Fibroblast of villous mesenchyme (primary cell): ENCODE data around the gene MBIP. TPM values are rescaled to one million over a fixed set of nuclear protein-coding genes. Genes with fewer than 3 reads are reported as not detected.

Experiments used
- DNase-seq: peaks from one replicate; pipeline ENCODE4 v3.0.0-alpha.2; 2010; ENCODE audit warnings: low read depth
- H3K4me3 ChIP-seq: 2 replicates; pipeline ENCODE4 v1.5.1; 2011; ENCODE audit warnings: low read depth, mild to moderate bottlenecking, low read length
- CTCF ChIP-seq: IDR thresholded peaks from 2 replicates; pipeline ENCODE4 v1.5.1; 2012; ENCODE audit warnings: low read depth, mild to moderate bottlenecking, low read length; ENCODE audit not compliant: insufficient read depth
- total RNA-seq: library from RNA; depleted of rRNA; stranded (reverse); fragments of >200 nt; gene quantifications from 2 replicates; pipeline ENCODE4 v1.2.3, GENCODE V29; 2012

Gene MBIP
- total RNA-seq, 1 donor: 18.1 TPM

DNA sequence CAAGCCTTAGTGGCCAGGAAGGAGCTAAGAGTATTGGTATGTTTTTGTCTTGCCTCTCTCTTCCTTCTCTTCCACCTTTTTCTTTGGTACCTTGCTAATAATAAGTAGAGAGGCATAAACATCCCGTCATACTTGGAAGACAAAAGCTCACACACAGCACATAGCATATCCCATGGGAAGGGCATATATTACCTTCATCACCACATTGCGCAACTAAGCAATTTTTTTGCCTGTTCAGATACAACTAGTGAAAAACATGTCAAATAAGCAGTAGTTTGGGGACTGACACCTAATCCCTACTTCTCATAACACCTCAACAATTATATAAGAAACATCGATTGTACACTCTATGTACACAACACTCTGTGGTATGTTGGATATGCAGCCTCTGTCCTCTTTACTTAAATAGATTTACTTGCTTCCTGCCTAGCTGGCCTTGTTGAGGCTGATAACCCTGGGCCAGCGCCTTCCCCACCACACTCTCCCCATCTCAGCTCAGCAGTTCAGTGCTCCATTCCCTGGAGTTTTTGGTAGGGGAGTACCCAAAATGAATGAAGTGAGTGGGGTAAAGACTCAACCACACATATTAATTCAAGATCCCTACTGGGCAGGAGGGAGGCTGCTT is 35.4 kb downstream of the MBIP start:
- DNase-seq: no peak
- no peak for TF ChIP-seq CTCF

DNA sequence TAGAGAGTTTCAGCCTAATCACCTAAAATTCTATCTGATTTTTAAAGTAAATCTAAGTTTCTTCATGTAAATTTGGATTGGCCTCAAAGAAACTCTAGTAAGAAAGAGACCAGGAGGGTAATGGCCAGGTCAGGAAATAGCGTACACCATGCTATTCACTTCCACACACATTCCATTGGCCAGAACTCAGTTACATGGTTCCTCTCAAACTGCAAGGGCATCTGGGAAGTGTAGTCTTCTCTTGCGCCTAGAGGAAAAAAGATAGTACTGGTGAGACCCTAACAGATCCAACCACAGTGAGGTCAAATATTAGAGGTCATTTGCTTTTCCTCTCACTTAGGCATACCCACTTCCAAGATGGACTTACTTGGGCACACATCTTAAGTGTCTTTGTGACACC is 39.1 kb downstream of the MBIP start:
- H3K4me3 ChIP-seq: no peak overlapping the region
- no peak for DNase-seq
- no peak for TF ChIP-seq CTCF

More for the DNA sequence above, 35.4 kb downstream of the MBIP start:
- H3K4me3 ChIP-seq: no peak overlapping the region

- no peak for DNase-seq
- TF ChIP-seq CTCF: no peak
- H3K4me3 ChIP-seq: no peak overlapping the region
These were observed 40.9 kb downstream of the MBIP start for GRCh38 chr14:36279306-36280190.

- TF ChIP-seq CTCF: no peak
- H3K4me3 ChIP-seq: no peak overlapping the region
These were observed 44.7 kb downstream of the MBIP start for GRCh38 chr14:36275741-36276140.

GRCh38 chr14:36271939-36272907 is 48.2 kb downstream of the MBIP start:
- H3K4me3 ChIP-seq: peak overlapping the region; percentile 32
- no peak for TF ChIP-seq CTCF
- DNase-seq: peak; percentile 7

More at GRCh38 chr14:36275741-36276140, 44.7 kb downstream of the MBIP start:
- DNase-seq: no peak

DNA sequence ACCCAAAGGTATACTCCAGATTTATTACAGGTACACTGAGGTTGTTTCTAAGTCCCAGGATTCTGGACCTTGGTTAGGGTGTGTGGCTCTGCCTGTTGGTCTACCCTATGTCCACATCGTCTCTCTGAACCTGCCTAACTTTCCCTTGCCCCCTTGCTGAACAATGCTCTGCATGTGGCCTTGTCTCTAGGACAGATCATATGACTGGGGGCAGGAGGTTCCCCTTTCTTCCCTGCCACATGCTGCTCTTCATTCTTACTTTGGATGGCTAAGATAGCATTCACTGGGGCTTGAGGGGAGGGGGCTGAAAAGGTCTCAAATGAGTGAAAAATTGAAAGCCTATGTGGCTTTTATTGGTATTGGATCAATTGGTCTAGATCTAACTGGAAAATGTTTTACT is 49.2 kb downstream of the MBIP start:
- H3K4me3 ChIP-seq: no peak overlapping the region
- DNase-seq: no peak
- no peak for TF ChIP-seq CTCF
